C4-2B (cell line): ENCODE data around the gene WDR77.

Source experiments
- CTCF ChIP-seq: fragments of 450-650 bp; conservative IDR thresholded peaks from 2 replicates; pipeline ENCODE4 v1.5.1; 2017; ENCODE audit warnings: mild to moderate bottlenecking
- ZFX ChIP-seq: fragments of 450-650 bp; IDR thresholded peaks from 2 replicates; pipeline ENCODE4 v1.6.1; 2017

GRCh38 chr1:111444031-111444430, 5.0 kb downstream of the WDR77 start:
- TF ChIP-seq CTCF, result no peak
- no peak for TF ChIP-seq ZFX
